HCT116 (cell line): ENCODE results near the gene GMDS.

ENCODE experiments used
- CTCF ChIP-seq, 3 experiments: fragments of 200-600 bp in 1 of 3; sonication (generic) in 1 of 3; IDR thresholded peaks in 2 of 3; conservative IDR thresholded peaks in 1 of 3; 2 replicates each; pipeline ENCODE4 v1.5.1; 2012 to 2017; ENCODE audit warnings: low read depth in 2 of 3, low read length in 2 of 3, antibody characterized with exemption in 1 of 3, borderline replicate concordance in 1 of 3, control low read depth in 1 of 3, mild to moderate bottlenecking in 1 of 3, mixed read lengths in 1 of 3, mixed run types in 1 of 3, moderate library complexity in 1 of 3; ENCODE audit not compliant: insufficient read depth in 1 of 3
- POLR2AphosphoS5 ChIP-seq: IDR thresholded peaks from 2 replicates; pipeline ENCODE4 v1.6.1; 2011; ENCODE audit warnings: mild to moderate bottlenecking, low read depth, low read length, moderate library complexity
- REST ChIP-seq: IDR thresholded peaks from 2 replicates; pipeline ENCODE4 v1.6.1; 2012; ENCODE audit warnings: low read depth
- TCF7L2 ChIP-seq: IDR thresholded peaks from 2 replicates; pipeline ENCODE4 v1.7.0; 2011; ENCODE audit warnings: borderline replicate concordance, inconsistent platforms; ENCODE audit not compliant: insufficient read depth, insufficient read length; ENCODE audit errors: extremely low read depth

- no peak for TF ChIP-seq CTCF (IDR thresholded peaks at IDR 0.05 in 2 of 3, conservative IDR thresholded peaks at IDR 0.05 in 1 of 3; ENCODE audit: borderline replicate concordance in 1 of 3, insufficient read depth in 1 of 3, low read depth in 2 of 3, low read length in 2 of 3)
- TF ChIP-seq POLR2AphosphoS5: no peak
- TF ChIP-seq TCF7L2: no peak
- no peak for TF ChIP-seq REST
Measured at GRCh38 chr6:1867197-1867596, 378.2 kb downstream of the GMDS start.
